ENCODE results near the gene VSTM4.

VSTM4 gene

GRCh38 chr10:49154641-49155040 is 39.3 kb upstream of the VSTM4 start:
- no peak overlapping the region for H3K9ac ChIP-seq (ENCODE audit: low read depth, low read length)
- no peak overlapping the region for H3K4me3 ChIP-seq (ENCODE audit: low read depth, low read length)
- H3K27me3 ChIP-seq (ENCODE audit: control insufficient read depth, insufficient read depth, low read length), result peaks cover 4% of the 10 kb centered on the region
- no peaks in the 10 kb centered on the region for H3K36me3 ChIP-seq (ENCODE audit: control insufficient read depth, insufficient read depth, low read length)
- peaks cover 10% of the 10 kb centered on the region for H3K4me1 ChIP-seq (ENCODE audit: control insufficient read depth, insufficient read depth, low read length)
- H3K9me3 ChIP-seq (ENCODE audit: control insufficient read depth, insufficient read depth, low read length), result no peaks in the 10 kb centered on the region

- H3K9ac ChIP-seq (ENCODE audit: low read depth, low read length), result no peak overlapping the region
- H3K9me3 ChIP-seq (ENCODE audit: control insufficient read depth, insufficient read depth, low read length), result no peaks in the 10 kb centered on the region
- no peak overlapping the region for H3K4me3 ChIP-seq (ENCODE audit: low read depth, low read length)
- H3K27me3 ChIP-seq (ENCODE audit: control insufficient read depth, insufficient read depth, low read length), result peaks cover 4% of the 10 kb centered on the region
- H3K36me3 ChIP-seq (ENCODE audit: control insufficient read depth, insufficient read depth, low read length), result no peaks in the 10 kb centered on the region
- H3K4me1 ChIP-seq (ENCODE audit: control insufficient read depth, insufficient read depth, low read length), result peaks cover 10% of the 10 kb centered on the region
These were observed 38.6 kb upstream of the VSTM4 start for GRCh38 chr10:49153971-49154370.

- Histone ChIP-seq H3K36me3 (ENCODE audit: control insufficient read depth, insufficient read depth, low read length) (no peaks in the 10 kb centered on the region), H3K9ac (ENCODE audit: low read depth, low read length) (no peak overlapping the region), H3K4me1 (ENCODE audit: control insufficient read depth, insufficient read depth, low read length) (peaks cover 6% of the 10 kb centered on the region), H3K9me3 (ENCODE audit: control insufficient read depth, insufficient read depth, low read length) (no peaks in the 10 kb centered on the region), H3K4me3 (ENCODE audit: low read depth, low read length) (no peak overlapping the region), H3K27me3 (ENCODE audit: control insufficient read depth, insufficient read depth, low read length) (peaks cover 4% of the 10 kb centered on the region)
These were observed 37.8 kb upstream of the VSTM4 start for GRCh38 chr10:49153115-49153514.

GRCh38 chr10:49152663-49153062 is 37.3 kb upstream of the VSTM4 start:
- Histone ChIP-seq H3K4me1 (ENCODE audit: control insufficient read depth, insufficient read depth, low read length) (peaks cover 1% of the 10 kb centered on the region), H3K36me3 (ENCODE audit: control insufficient read depth, insufficient read depth, low read length) (no peaks in the 10 kb centered on the region), H3K9ac (ENCODE audit: low read depth, low read length) (no peak overlapping the region), H3K9me3 (ENCODE audit: control insufficient read depth, insufficient read depth, low read length) (no peaks in the 10 kb centered on the region), H3K27me3 (ENCODE audit: control insufficient read depth, insufficient read depth, low read length) (peaks cover 4% of the 10 kb centered on the region), H3K4me3 (ENCODE audit: low read depth, low read length) (no peak overlapping the region)

GRCh38 chr10:49152037-49152436 is 36.7 kb upstream of the VSTM4 start:
- Histone ChIP-seq H3K9me3 (ENCODE audit: control insufficient read depth, insufficient read depth, low read length) (no peaks in the 10 kb centered on the region), H3K4me1 (ENCODE audit: control insufficient read depth, insufficient read depth, low read length) (no peaks in the 10 kb centered on the region), H3K4me3 (ENCODE audit: low read depth, low read length) (no peak overlapping the region), H3K9ac (ENCODE audit: low read depth, low read length) (no peak overlapping the region), H3K27me3 (ENCODE audit: control insufficient read depth, insufficient read depth, low read length) (peaks cover 4% of the 10 kb centered on the region), H3K36me3 (ENCODE audit: control insufficient read depth, insufficient read depth, low read length) (no peaks in the 10 kb centered on the region)

- H3K4me3 ChIP-seq (ENCODE audit: low read depth, low read length), result no peak overlapping the region
- H3K4me1 ChIP-seq (ENCODE audit: control insufficient read depth, insufficient read depth, low read length), result no peaks in the 10 kb centered on the region
- no peak overlapping the region for H3K9ac ChIP-seq (ENCODE audit: low read depth, low read length)
- H3K9me3 ChIP-seq (ENCODE audit: control insufficient read depth, insufficient read depth, low read length), result no peaks in the 10 kb centered on the region
- H3K27me3 ChIP-seq (ENCODE audit: control insufficient read depth, insufficient read depth, low read length), result peaks cover 4% of the 10 kb centered on the region
- H3K36me3 ChIP-seq (ENCODE audit: control insufficient read depth, insufficient read depth, low read length), result no peaks in the 10 kb centered on the region
These were observed 36.2 kb upstream of the VSTM4 start for GRCh38 chr10:49151481-49151880.

GRCh38 chr10:49151025-49151445 is 35.7 kb upstream of the VSTM4 start:
- Histone ChIP-seq H3K27me3 (ENCODE audit: control insufficient read depth, insufficient read depth, low read length) (peaks cover 4% of the 10 kb centered on the region), H3K36me3 (ENCODE audit: control insufficient read depth, insufficient read depth, low read length) (no peaks in the 10 kb centered on the region), H3K9me3 (ENCODE audit: control insufficient read depth, insufficient read depth, low read length) (no peaks in the 10 kb centered on the region), H3K4me1 (ENCODE audit: control insufficient read depth, insufficient read depth, low read length) (no peaks in the 10 kb centered on the region), H3K4me3 (ENCODE audit: low read depth, low read length) (no peak overlapping the region), H3K9ac (ENCODE audit: low read depth, low read length) (no peak overlapping the region)

- no peak overlapping the region for H3K4me3 ChIP-seq (ENCODE audit: low read depth, low read length)
- H3K9me3 ChIP-seq (ENCODE audit: control insufficient read depth, insufficient read depth, low read length), result no peaks in the 10 kb centered on the region
- no peaks in the 10 kb centered on the region for H3K36me3 ChIP-seq (ENCODE audit: control insufficient read depth, insufficient read depth, low read length)
- H3K9ac ChIP-seq (ENCODE audit: low read depth, low read length), result no peak overlapping the region
- peaks cover 4% of the 10 kb centered on the region for H3K27me3 ChIP-seq (ENCODE audit: control insufficient read depth, insufficient read depth, low read length)
- no peaks in the 10 kb centered on the region for H3K4me1 ChIP-seq (ENCODE audit: control insufficient read depth, insufficient read depth, low read length)
These were observed 35.1 kb upstream of the VSTM4 start for GRCh38 chr10:49150426-49150825.

- no peak overlapping the region for H3K4me3 ChIP-seq (ENCODE audit: low read depth, low read length)
- H3K4me1 ChIP-seq (ENCODE audit: control insufficient read depth, insufficient read depth, low read length), result no peaks in the 10 kb centered on the region
- peaks cover 4% of the 10 kb centered on the region for H3K27me3 ChIP-seq (ENCODE audit: control insufficient read depth, insufficient read depth, low read length)
These were observed 34.6 kb upstream of the VSTM4 start for GRCh38 chr10:49149881-49150280.

GRCh38 chr10:49144058-49144720 is 28.9 kb upstream of the VSTM4 start:
- Histone ChIP-seq H3K9ac (ENCODE audit: low read depth, low read length) (no peak overlapping the region), H3K4me1 (ENCODE audit: control insufficient read depth, insufficient read depth, low read length) (peaks cover 12% of the 10 kb centered on the region), H3K27me3 (ENCODE audit: control insufficient read depth, insufficient read depth, low read length) (no peaks in the 10 kb centered on the region)

More at GRCh38 chr10:49149881-49150280, 34.6 kb upstream of the VSTM4 start:
- H3K9ac ChIP-seq (ENCODE audit: low read depth, low read length), result no peak overlapping the region
- no peaks in the 10 kb centered on the region for H3K9me3 ChIP-seq (ENCODE audit: control insufficient read depth, insufficient read depth, low read length)
- H3K36me3 ChIP-seq (ENCODE audit: control insufficient read depth, insufficient read depth, low read length), result no peaks in the 10 kb centered on the region

GRCh38 chr10:49143249-49143648 is 27.9 kb upstream of the VSTM4 start:
- Histone ChIP-seq H3K9ac (ENCODE audit: low read depth, low read length) (no peak overlapping the region), H3K4me3 (ENCODE audit: low read depth, low read length) (no peak overlapping the region), H3K4me1 (ENCODE audit: control insufficient read depth, insufficient read depth, low read length) (peaks cover 12% of the 10 kb centered on the region)

More at GRCh38 chr10:49144058-49144720, 28.9 kb upstream of the VSTM4 start:
- Histone ChIP-seq H3K4me3 (ENCODE audit: low read depth, low read length) (no peak overlapping the region), H3K9me3 (ENCODE audit: control insufficient read depth, insufficient read depth, low read length) (no peaks in the 10 kb centered on the region), H3K36me3 (ENCODE audit: control insufficient read depth, insufficient read depth, low read length) (no peaks in the 10 kb centered on the region)

GRCh38 chr10:49141541-49142332 is 26.4 kb upstream of the VSTM4 start:
- no peaks in the 10 kb centered on the region for H3K27me3 ChIP-seq (ENCODE audit: control insufficient read depth, insufficient read depth, low read length)
- no peaks in the 10 kb centered on the region for H3K9me3 ChIP-seq (ENCODE audit: control insufficient read depth, insufficient read depth, low read length)
- peaks cover 12% of the 10 kb centered on the region for H3K4me1 ChIP-seq (ENCODE audit: control insufficient read depth, insufficient read depth, low read length)
- H3K36me3 ChIP-seq (ENCODE audit: control insufficient read depth, insufficient read depth, low read length), result no peaks in the 10 kb centered on the region
- H3K4me3 ChIP-seq (ENCODE audit: low read depth, low read length), result no peak overlapping the region
- H3K9ac ChIP-seq (ENCODE audit: low read depth, low read length), result no peak overlapping the region

More at GRCh38 chr10:49143249-49143648, 27.9 kb upstream of the VSTM4 start:
- no peaks in the 10 kb centered on the region for H3K9me3 ChIP-seq (ENCODE audit: control insufficient read depth, insufficient read depth, low read length)
- no peaks in the 10 kb centered on the region for H3K27me3 ChIP-seq (ENCODE audit: control insufficient read depth, insufficient read depth, low read length)
- H3K36me3 ChIP-seq (ENCODE audit: control insufficient read depth, insufficient read depth, low read length), result no peaks in the 10 kb centered on the region

Measured in iPS-15b (cell line).